ENCODE measurements around the gene MAGI2. TPM values are rescaled to one million over a fixed set of nuclear protein-coding genes. Genes with fewer than 3 reads are reported as not detected.

MAGI2 gene
- total RNA-seq, 2 experiments from 2014 or later: 0.17 TPM

GRCh38 chr7:78565784-78566183 lies 887.7 kb downstream of the MAGI2 start:
- H3K4me3 Mint-ChIP-seq: no peak overlapping the region
- no peak for DNase-seq
- intact Hi-C loops (cut with micrococcal nuclease): no loop called here
- H3K36me3 Mint-ChIP-seq: no peaks in the 10 kb centered on the region
- no peaks in the 10 kb centered on the region for H3K4me1 Mint-ChIP-seq (ENCODE audit: low read depth)
- ChIA-PET POLR2A (no interaction called here), CTCF (no interaction called here)
- no peaks in the 10 kb centered on the region for H3K9me3 Mint-ChIP-seq
- H3K27ac Mint-ChIP-seq: no peak overlapping the region
- H3K27me3 Mint-ChIP-seq: no peaks in the 10 kb centered on the region

- Mint-ChIP-seq H3K27me3 (no peaks in the 10 kb centered on the region), H3K4me1 (ENCODE audit: low read depth) (no peaks in the 10 kb centered on the region), H3K9me3 (no peaks in the 10 kb centered on the region), H3K36me3 (no peaks in the 10 kb centered on the region), H3K27ac (no peak overlapping the region), H3K4me3 (no peak overlapping the region)
- ChIA-PET CTCF (no interaction called here), POLR2A (no interaction called here)
- DNase-seq: no peak
- intact Hi-C loops (cut with micrococcal nuclease): no loop called here
Observed at GRCh38 chr7:78563191-78563590, 890.3 kb downstream of the MAGI2 start.

GRCh38 chr7:78562191-78562590 lies 891.3 kb downstream of the MAGI2 start:
- CTCF ChIA-PET: no interaction called here
- H3K4me1 Mint-ChIP-seq (ENCODE audit: low read depth): no peaks in the 10 kb centered on the region
- H3K9me3 Mint-ChIP-seq: no peaks in the 10 kb centered on the region
- no peak overlapping the region for H3K27ac Mint-ChIP-seq
- intact Hi-C loops (cut with micrococcal nuclease): no loop called here
- H3K36me3 Mint-ChIP-seq: no peaks in the 10 kb centered on the region
- POLR2A ChIA-PET: no interaction called here
- no peak overlapping the region for H3K4me3 Mint-ChIP-seq
- no peak for DNase-seq
- H3K27me3 Mint-ChIP-seq: no peaks in the 10 kb centered on the region

DNA sequence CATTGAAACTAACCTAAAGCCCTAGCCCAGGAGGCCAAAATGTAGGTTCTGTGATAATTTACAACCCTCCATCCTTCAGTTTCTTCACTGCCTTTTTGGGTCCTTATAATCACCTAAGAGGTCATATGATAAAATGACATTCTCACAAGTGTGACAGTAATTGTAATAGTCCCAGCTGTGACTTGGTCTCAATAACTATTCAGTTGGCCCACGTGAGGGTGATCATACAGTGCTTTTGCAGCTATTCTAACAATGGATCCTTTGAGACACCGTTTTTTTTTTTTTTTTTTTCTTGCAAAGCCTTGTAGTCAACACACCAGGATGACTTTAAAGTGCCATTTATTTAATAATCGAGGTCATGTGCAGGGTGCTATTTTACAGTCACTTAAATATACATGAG lies 894.9 kb downstream of the MAGI2 start:
- no peaks in the 10 kb centered on the region for H3K9me3 Mint-ChIP-seq

DNA sequence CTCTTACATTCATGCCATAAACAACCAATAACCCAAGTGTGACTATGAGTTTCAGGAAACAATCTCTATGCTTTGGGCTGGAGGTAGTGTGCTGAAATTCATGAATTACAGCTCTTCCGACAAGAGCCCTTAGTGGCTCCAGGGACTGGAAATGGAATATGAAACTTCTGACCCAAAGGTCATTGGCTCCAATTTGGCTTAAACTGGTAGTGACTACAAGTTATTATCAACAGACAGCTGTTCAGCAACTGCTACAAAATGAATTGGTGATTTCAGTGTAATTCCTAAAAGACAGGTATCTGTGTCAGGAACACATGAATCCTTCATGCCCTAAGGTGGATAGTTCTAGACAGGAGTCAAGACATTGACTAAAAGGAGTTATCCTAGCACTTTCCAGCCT lies 909.5 kb downstream of the MAGI2 start:
- no peak for DNase-seq
- no peaks in the 10 kb centered on the region for H3K36me3 Mint-ChIP-seq
- no peaks in the 10 kb centered on the region for H3K9me3 Mint-ChIP-seq
- no peaks in the 10 kb centered on the region for H3K4me1 Mint-ChIP-seq (ENCODE audit: low read depth)
- POLR2A ChIA-PET: no interaction called here
- CTCF ChIA-PET: no interaction called here
- H3K27me3 Mint-ChIP-seq: no peaks in the 10 kb centered on the region
- no peak overlapping the region for H3K27ac Mint-ChIP-seq
- no peak overlapping the region for H3K4me3 Mint-ChIP-seq
- intact Hi-C loops (cut with micrococcal nuclease): no loop called here

More for the DNA sequence above, 894.9 kb downstream of the MAGI2 start:
- intact Hi-C loops (cut with micrococcal nuclease): no loop called here
- Mint-ChIP-seq H3K27me3 (no peaks in the 10 kb centered on the region), H3K36me3 (no peaks in the 10 kb centered on the region), H3K27ac (no peak overlapping the region), H3K4me1 (ENCODE audit: low read depth) (no peaks in the 10 kb centered on the region), H3K4me3 (no peak overlapping the region)
- POLR2A ChIA-PET: no interaction called here
- no peak for DNase-seq
- CTCF ChIA-PET: interaction anchor here (0.6 kb wide), 1 partner anchor 13 kb away, joined by 3 read pairs; no protein-coding TSS in a partner anchor

DNA sequence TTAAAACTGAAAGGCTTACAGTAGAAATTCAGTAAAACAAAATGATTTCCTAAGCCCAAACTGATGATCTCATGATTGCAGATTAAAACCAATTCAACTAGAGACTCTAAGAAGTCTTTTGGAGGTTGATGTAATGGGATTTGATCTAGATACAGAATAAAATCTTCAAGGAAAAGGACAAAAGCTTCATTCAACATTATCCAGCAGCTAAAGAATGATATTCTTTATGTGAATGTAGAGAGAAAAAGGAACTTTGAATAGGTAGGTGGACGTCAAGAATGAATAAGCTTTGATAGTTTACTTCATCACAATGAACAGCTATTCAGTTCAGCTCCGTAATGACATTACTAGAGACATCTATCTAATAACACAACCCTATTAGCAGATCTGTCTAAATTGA lies 910.5 kb downstream of the MAGI2 start:
- CTCF ChIA-PET: no interaction called here
- H3K27me3 Mint-ChIP-seq: no peaks in the 10 kb centered on the region
- H3K4me3 Mint-ChIP-seq: no peak overlapping the region
- H3K4me1 Mint-ChIP-seq (ENCODE audit: low read depth): no peaks in the 10 kb centered on the region
- POLR2A ChIA-PET: no interaction called here
- no peaks in the 10 kb centered on the region for H3K9me3 Mint-ChIP-seq
- H3K27ac Mint-ChIP-seq: no peak overlapping the region
- no peaks in the 10 kb centered on the region for H3K36me3 Mint-ChIP-seq
- intact Hi-C loops (cut with micrococcal nuclease): no loop called here
- no peak for DNase-seq

DNA sequence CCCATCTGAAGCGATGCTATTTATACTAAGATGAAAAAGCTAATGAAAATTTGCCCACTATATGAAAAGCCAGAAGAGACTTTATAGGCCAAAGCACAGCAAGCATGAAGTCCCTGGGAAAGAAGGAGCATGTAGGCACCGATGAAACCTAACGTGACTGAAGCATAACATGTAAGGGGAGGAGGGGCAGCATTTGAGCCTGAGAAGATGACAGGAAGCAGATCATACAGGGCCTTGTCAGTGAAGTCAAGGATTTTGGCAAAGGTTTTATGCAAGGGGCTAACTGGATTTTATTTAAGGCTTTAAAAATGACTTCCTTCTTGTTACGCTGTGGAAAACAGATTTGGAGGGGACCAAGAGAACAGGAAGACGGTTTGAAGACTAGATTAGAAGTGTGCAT lies 910.9 kb downstream of the MAGI2 start:
- Mint-ChIP-seq H3K27me3 (no peaks in the 10 kb centered on the region), H3K27ac (no peak overlapping the region), H3K9me3 (peaks cover 2% of the 10 kb centered on the region), H3K4me3 (no peak overlapping the region), H3K36me3 (no peaks in the 10 kb centered on the region), H3K4me1 (ENCODE audit: low read depth) (no peaks in the 10 kb centered on the region)
- intact Hi-C loops (cut with micrococcal nuclease): no loop called here
- POLR2A ChIA-PET: no interaction called here
- CTCF ChIA-PET: no interaction called here
- DNase-seq: no peak

DNA sequence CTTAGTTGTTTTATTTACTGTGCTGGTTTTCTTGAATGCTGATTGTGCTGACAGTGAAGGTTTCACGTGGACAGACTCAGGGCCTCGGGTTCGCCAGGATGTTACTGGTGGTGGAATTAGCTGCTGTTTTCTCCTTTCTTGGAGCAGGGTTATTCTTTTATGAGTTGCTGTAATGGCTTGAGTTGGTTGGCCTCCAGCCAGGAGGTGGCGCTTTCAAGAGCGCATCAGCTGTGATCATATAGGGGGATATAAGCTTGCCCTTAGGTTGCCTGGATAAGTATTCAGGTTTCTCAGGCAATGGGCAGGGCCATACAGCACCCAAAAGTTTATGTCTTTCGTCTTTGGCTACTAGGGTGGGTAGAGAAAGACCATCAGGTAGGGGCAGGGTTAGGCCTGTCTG lies 913.6 kb downstream of the MAGI2 start:
- intact Hi-C loops (cut with micrococcal nuclease): no loop called here
- H3K36me3 Mint-ChIP-seq: no peaks in the 10 kb centered on the region
- POLR2A ChIA-PET: no interaction called here

GRCh38 chr7:78535655-78536054 lies 917.8 kb downstream of the MAGI2 start:
- intact Hi-C loops (cut with micrococcal nuclease): no loop called here
- Mint-ChIP-seq H3K4me3 (no peak overlapping the region), H3K27me3 (no peaks in the 10 kb centered on the region), H3K27ac (no peak overlapping the region), H3K4me1 (ENCODE audit: low read depth) (no peaks in the 10 kb centered on the region), H3K36me3 (no peaks in the 10 kb centered on the region), H3K9me3 (peaks cover 12% of the 10 kb centered on the region)
- DNase-seq: no peak
- ChIA-PET POLR2A (no interaction called here), CTCF (interaction anchor here (0.6 to 0.7 kb wide), 2 partner anchors 545 to 1951 kb away, joined by 3 read pairs; no protein-coding TSS in a partner anchor)

More for the DNA sequence above, 913.6 kb downstream of the MAGI2 start:
- H3K4me3 Mint-ChIP-seq: no peak overlapping the region
- CTCF ChIA-PET: no interaction called here
- DNase-seq: no peak
- H3K27ac Mint-ChIP-seq: no peak overlapping the region
- H3K9me3 Mint-ChIP-seq: peaks cover 9% of the 10 kb centered on the region
- no peaks in the 10 kb centered on the region for H3K27me3 Mint-ChIP-seq
- no peaks in the 10 kb centered on the region for H3K4me1 Mint-ChIP-seq (ENCODE audit: low read depth)

GRCh38 chr7:78530351-78530750 lies 923.1 kb downstream of the MAGI2 start:
- H3K27me3 Mint-ChIP-seq: no peaks in the 10 kb centered on the region
- DNase-seq: no peak
- H3K4me3 Mint-ChIP-seq: no peak overlapping the region
- intact Hi-C loops (cut with micrococcal nuclease): no loop called here
- no peaks in the 10 kb centered on the region for H3K4me1 Mint-ChIP-seq (ENCODE audit: low read depth)
- peaks cover 3% of the 10 kb centered on the region for H3K9me3 Mint-ChIP-seq
- no peaks in the 10 kb centered on the region for H3K36me3 Mint-ChIP-seq
- ChIA-PET POLR2A (no interaction called here), CTCF (no interaction called here)
- no peak overlapping the region for H3K27ac Mint-ChIP-seq

DNA sequence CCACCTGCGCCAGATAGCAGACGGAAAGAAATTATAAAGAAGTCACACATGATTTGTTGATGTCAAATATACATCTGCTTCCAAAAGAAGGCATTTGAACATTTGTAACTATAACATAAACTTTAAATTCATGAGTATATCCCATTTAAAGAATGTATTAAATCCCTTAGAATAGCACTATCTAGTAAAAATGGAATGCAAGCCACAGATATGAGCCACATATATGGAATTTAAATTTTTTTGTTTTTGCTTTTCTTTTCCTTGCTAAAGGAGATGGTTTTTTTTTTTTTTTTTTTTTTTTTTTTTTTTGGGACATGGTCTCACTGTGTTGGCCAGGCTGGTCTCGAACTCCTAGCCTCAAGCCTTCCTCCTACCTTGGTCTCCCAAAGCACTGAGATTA lies 924.1 kb downstream of the MAGI2 start:
- H3K36me3 Mint-ChIP-seq: no peaks in the 10 kb centered on the region
- no peaks in the 10 kb centered on the region for H3K27me3 Mint-ChIP-seq
- POLR2A ChIA-PET: no interaction called here

DNA sequence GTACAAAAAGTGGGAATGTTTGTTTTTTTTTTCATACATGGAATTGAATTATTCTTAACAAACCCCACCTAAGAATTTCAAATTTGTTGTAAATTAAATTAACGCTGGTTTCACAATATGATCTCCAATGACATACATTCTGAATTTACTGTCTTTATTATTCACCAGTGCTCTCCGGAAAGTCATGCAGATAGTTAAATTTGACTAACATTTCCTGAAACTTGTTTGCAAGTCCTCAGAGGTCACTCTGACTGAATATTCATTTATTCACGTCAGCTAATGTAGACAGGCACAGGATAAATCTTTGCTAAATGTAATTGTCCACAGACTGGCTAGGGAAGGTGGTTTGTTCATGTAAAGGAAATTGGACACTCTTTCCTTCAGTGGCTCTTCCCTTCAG lies 924.5 kb downstream of the MAGI2 start:
- Mint-ChIP-seq H3K36me3 (no peaks in the 10 kb centered on the region), H3K4me1 (ENCODE audit: low read depth) (no peaks in the 10 kb centered on the region), H3K27ac (no peak overlapping the region), H3K4me3 (no peak overlapping the region), H3K27me3 (no peaks in the 10 kb centered on the region), H3K9me3 (peaks cover 3% of the 10 kb centered on the region)
- DNase-seq: no peak
- intact Hi-C loops (cut with micrococcal nuclease): no loop called here
- CTCF ChIA-PET: no interaction called here
- POLR2A ChIA-PET: no interaction called here

More for the DNA sequence above, 924.1 kb downstream of the MAGI2 start:
- intact Hi-C loops (cut with micrococcal nuclease): no loop called here
- Mint-ChIP-seq H3K4me1 (ENCODE audit: low read depth) (no peaks in the 10 kb centered on the region), H3K9me3 (peaks cover 3% of the 10 kb centered on the region), H3K27ac (no peak overlapping the region), H3K4me3 (no peak overlapping the region)
- CTCF ChIA-PET: no interaction called here
- DNase-seq: no peak

GRCh38 chr7:78523930-78524329 lies 929.5 kb downstream of the MAGI2 start:
- Mint-ChIP-seq H3K27ac (no peak overlapping the region), H3K27me3 (no peaks in the 10 kb centered on the region), H3K4me3 (no peak overlapping the region), H3K36me3 (no peaks in the 10 kb centered on the region), H3K9me3 (no peaks in the 10 kb centered on the region), H3K4me1 (ENCODE audit: low read depth) (no peaks in the 10 kb centered on the region)
- DNase-seq: no peak
- POLR2A ChIA-PET: no interaction called here
- CTCF ChIA-PET: no interaction called here
- intact Hi-C loops (cut with micrococcal nuclease): no loop called here

DNA sequence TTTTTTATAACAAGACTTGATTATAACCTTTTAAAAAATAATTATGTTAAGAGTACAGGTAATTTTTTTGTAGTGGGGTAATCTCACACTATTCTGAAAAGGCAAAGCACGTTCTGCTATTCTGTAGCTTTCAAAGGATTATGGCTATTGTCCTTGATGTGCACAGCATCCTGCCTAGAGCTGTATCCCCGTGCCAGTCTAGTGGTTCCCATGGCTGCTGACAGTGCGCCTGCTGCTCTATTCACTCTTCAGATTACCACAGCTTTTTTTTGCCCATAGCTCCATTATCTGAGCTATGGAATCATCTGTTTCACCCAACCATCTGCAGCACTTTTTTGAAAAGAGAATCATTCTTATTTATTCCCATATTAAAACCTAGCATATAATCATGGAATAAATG lies 931.5 kb downstream of the MAGI2 start:
- no peak overlapping the region for H3K4me3 Mint-ChIP-seq
- no peak overlapping the region for H3K27ac Mint-ChIP-seq
- no peaks in the 10 kb centered on the region for H3K36me3 Mint-ChIP-seq
- CTCF ChIA-PET: no interaction called here
- H3K4me1 Mint-ChIP-seq (ENCODE audit: low read depth): no peaks in the 10 kb centered on the region
- POLR2A ChIA-PET: no interaction called here
- intact Hi-C loops (cut with micrococcal nuclease): no loop called here
- DNase-seq: no peak
- H3K27me3 Mint-ChIP-seq: no peaks in the 10 kb centered on the region
- no peaks in the 10 kb centered on the region for H3K9me3 Mint-ChIP-seq
